ENCODE measurements around the gene MRPL39.
"Not testable (repeated sequence)": the region's sequence is repeated elsewhere in the genome, so short reads cannot be mapped to it uniquely, and the experiment has no call there.

MRPL39 gene

GRCh38 chr21:25607151-25608043, at the start of gene MRPL39:
Gene MRPL39, minus strand, starts transcription at chr21:25607481. Its CDS starts 6 bp downstream, at chr21:25607475.
- DNase-seq, result peak; percentile 67

DNA sequence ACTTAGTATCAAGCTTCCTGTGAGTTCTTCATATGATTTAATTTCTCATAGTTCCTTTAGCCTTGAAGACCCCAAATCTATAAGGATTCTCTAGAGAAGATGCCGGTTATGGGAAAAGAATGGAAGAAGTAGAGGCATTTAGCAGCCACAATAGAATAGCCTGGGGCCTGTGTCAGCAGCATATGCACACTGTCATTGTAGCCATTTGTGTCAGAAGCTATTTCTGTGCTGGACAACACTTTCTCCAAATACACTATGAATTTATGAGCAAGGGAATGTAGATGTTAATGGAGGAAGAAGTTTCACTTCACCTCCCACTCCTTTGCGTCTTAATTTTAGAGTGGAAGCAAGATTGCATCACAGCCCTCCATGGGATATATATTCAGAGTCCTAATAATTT, 49.1 kb upstream of the MRPL39 start:
- DNase-seq, result no peak

DNA sequence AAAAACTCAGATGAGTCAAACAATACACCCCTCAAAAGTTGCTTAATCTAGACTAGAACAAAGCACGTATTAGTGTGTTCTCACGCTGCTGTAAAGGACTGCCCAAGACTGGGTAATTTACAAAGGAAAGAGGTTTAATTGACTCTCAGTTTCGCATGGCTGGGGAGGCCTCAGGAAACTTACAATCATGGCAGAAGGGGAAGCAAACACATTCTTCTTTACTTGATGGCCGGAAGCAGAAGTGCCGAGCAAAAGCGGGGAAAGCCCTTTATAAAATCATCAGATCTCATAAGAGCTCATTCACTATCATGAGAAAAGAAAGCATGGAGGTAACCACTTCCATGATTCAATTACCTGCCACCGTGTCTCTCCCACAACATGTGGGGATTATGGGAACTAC, 41.9 kb upstream of the MRPL39 start:
- DNase-seq, result no peak

- DNase-seq, result no peak
These were observed 40.4 kb upstream of the MRPL39 start for GRCh38 chr21:25647647-25648046.

- DNase-seq, result no peak
These were observed 39.2 kb upstream of the MRPL39 start for GRCh38 chr21:25646474-25646873.

DNA sequence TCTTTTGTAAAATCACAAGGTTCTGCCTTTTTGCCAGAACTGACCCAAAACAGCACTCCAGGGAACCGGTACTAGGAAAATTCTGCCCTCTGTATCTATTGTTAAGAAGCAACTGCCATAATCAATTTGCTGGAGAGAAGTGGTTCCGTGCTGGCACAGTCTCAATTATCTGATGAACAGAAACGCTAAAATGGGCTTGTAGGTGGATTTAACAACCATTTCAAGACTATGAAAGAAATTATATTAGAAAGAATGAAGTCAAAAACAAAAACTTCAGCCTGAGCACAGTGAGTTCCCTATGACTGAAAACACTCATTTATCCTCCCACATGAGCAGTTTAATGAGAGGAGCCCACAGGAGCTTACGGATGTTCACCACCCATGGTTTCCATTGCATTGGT, 36.2 kb upstream of the MRPL39 start:
- DNase-seq, result no peak

GRCh38 chr21:25640943-25641292, 33.6 kb upstream of the MRPL39 start:
- no peak for DNase-seq

DNA sequence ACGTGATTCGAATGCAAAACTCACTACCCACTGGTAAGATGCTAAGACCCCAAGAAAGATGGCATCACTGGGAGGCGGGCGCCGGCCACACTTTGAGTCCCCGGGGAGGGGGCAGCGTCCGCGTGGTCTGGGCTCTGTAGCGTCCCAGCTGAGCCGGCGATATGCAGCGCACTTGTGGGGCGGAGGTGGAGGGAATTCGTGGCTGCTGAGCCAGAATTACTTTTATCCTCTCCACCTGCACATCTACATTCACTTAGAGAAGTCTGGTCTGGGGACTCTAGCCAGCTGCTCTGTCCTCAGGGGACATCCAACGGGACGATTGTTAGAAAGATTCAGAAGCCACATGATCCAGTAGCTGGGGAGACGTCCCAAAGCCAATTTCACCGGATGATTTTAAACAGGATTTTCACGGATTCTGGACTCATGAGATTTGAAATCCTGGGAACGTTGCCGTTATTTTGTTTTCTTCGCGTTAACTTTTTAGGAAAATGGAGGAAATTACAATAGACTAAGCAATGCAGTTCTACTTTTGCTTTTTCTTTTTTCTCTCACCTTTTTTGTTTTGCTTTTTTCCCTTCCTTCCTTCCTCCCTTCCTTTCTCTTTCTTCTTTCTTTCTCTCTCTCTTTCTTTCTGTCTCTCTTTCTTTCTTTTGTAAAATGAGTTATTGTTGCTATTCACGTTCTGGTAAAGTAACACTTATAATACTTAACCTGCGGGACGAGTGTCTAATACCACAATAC, 33.1 kb upstream of the MRPL39 start:
- no peak for DNase-seq

DNA sequence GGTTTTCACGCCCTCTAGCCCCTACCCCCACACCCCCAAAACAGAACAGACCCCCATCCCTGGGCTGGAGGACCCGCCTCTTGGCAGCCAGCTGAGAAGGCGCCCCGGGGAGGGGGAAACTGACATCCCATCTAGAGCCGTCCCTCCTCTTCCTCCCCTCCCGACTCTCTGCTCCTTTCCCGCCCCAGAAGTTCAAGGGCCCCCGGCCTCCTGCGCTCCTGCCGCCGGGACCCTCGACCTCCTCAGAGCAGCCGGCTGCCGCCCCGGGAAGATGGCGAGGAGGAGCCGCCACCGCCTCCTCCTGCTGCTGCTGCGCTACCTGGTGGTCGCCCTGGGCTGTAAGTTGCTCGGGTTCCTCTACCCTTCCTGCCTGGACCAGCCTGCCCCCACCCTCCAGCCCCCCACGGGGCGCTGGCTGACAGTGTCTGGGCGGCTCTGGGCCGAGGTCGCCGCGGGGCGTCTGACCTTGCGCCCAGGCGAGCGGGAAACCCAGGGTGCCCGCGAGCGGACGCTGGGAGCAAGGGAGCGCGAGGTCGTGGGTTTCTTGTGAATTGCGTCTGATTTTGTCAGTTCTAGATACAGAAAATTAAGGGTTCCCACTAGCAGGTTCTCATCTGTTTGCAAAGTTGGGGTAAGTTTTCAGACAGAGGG, 32.4 kb upstream of the MRPL39 start:
- no peak for DNase-seq

- no peak for DNase-seq
These were observed 31.6 kb upstream of the MRPL39 start, which contains the start of gene JAM2 for GRCh38 chr21:25638660-25639550. Gene JAM2, plus strand, starts transcription at chr21:25639258. Its CDS starts 564 bp downstream, at chr21:25639822.

DNA sequence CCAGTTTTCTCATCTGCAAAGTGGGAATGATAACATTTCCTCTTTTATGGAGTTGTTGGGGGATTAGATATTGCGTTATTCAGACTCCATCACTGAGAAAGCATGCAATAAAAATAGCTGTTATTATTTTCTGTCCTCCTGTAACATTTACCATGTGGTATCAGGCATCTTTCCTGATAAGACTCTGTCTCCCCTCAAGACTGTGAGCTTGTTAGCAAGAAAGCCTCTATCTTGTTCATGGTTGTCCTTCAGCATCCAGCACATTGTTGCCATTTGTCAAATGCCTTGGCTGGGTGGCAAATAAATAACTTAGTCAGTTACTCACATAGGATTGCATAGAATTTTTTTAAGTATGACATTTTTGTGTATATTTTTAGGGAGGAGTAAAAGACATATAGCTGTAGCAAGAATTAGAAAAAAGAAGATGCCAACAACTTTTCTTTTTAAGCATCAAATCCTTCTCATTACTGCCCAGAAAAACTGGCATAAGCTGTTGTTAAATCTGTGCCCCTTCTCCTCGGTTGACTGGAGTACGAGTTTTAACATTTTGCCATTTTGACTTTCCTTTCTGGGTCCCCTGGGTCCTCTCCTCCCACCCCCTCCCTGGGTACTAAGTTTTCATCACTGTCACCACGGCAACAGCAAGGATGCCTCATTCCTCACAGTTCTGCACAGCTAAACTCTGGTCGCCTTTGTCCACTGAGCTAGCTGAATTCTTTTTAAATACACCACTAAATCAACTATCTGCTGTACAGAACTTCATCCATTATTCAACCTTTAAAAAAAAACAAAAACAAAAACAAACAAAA, 30.8 kb upstream of the MRPL39 start:
- DNase-seq, result no peak

DNA sequence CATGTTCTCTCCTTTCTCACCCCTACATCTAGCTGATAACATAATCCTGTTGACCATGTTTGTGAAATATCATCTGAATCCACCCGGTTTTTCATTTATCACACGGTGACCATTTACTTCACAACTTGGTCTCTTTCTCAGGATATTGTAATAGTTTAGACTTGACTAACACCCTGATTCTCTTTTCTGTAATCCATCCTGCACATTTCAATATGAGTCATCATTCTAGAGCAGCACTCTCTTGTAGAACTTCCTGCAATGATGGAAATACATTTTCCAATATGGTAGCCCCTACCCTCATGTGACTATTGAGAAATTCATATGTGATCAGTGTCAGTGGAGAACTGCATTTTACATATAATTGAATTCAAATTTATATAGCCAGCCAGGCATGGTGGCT, 29.4 kb upstream of the MRPL39 start:
- DNase-seq, result no peak

DNA sequence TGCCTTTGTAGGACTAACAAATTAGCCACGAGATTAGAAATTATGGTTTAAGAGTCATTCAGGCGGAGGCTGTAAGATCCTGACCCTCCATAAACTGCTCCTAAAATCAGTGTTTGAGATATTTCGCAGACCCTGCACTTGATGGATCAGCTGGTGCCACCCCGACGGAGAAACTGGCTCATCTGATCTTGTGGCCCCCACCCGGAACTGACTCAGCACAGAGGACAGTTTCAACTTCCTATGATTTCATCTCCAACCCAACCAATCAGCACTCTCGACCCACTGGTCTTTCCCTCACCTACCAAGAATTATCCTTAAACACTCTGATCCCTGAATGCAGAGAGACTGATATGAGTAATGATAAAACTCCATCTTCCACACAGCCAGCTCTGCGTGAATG, 28.0 kb upstream of the MRPL39 start:
- no peak for DNase-seq

DNA sequence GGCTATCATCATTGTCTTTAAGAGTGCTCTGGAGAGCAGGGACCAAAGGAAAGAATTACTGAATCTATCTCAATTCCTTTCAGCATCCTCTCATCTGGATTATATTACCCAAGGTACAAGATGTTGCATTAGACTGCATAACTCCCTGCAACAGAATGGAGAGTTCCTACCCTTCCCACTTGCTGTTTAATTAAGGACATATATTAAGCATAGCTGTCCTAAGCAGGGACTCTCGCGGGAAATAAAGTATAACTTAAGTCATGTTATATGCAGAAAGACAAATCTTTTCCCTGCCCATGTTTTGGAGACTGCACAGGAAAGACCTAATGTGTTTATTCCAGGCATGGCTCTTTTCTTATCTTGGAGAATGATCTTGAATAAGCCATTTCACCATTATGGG, 25.0 kb upstream of the MRPL39 start:
- no peak for DNase-seq

GRCh38 chr21:25626757-25627156, 19.5 kb upstream of the MRPL39 start:
- no peak for DNase-seq

- DNase-seq, result not testable (repeated sequence)
These were observed 18.7 kb upstream of the MRPL39 start for GRCh38 chr21:25625776-25626555.

GRCh38 chr21:25625036-25625435, 17.8 kb upstream of the MRPL39 start:
- no peak for DNase-seq

DNA sequence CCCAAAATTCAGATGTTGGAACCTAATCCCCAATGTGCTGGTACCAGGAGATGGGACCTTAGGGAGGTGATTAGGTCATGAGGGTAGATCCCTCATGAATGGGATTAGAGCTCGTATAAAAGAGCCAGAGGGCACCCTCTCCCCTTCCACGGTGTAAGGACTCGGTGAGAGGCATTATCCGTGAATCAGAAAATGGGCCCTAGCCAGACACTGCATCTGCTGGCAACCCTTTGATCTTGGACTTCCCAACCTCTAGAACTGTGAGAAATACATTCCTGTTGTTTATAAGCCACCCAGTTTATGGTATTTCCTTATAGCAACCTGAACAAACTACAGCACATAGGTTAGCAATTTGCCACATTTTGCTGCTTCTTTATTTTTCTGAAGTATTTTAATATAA, 17.2 kb upstream of the MRPL39 start:
- no peak for DNase-seq

DNA sequence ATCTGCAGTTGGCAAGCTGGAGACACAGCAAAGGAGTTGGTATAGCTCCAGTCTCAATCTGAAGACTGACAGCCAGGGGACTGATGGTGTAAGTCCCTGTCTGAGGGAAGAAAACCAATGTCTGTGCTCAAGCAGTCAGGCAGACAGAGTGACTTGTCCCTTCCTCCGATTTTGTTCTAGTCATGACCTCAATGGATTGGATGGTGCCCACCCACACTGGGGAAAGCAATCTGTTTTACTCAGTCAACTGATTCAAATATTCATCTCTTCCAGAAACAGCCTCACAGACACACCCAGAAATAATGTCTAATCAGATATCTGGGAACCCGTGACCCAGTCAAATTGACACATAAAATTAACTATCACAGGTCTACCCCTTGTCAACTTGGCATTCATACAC, 11.9 kb upstream of the MRPL39 start:
- no peak for DNase-seq

DNA sequence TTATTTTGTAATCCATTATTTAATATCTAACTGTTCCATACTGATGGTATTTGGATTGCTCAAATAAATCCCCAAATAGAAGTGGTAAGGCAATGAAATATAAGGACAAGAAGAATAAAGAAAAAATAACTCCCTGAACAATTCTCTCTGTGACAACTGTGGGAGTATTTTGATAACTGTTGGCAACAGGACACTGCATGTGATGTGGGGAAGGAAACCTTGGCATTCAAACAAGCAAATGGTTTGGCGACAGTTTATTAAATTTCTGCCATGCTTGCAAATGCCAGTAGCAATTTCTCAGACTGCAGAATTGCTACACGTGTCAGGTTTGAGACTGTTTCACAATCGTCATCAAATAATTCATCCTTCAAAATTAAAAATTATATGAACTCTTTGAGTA, 8.6 kb upstream of the MRPL39 start:
- DNase-seq, result no peak

- no peak for DNase-seq
These were observed 7.2 kb upstream of the MRPL39 start for GRCh38 chr21:25614441-25614840.

Data from GF-D8 (cell line).